IMR-90 (cell line): ENCODE data around the gene EIF3A. TPM values are rescaled to one million over a fixed set of nuclear protein-coding genes. Genes with fewer than 3 reads are reported as not detected.
A peak's percentile ranks its signal among the peaks of the same experiment; 100 is the strongest.

Experiments used
- ATAC-seq: fragments of 200-7000 bp; cut with Tn5 transposase; 2 replicates; pipeline ENCODE4 v1.9.1; 2020; ENCODE audit warnings: low read depth, mild to moderate bottlenecking, moderate library complexity
- BruUV-seq: library from RNA; stranded (reverse); fragments of 400-500 nt; replicated peaks from 2 replicates; lab custom pipeline; 2021; lab: Mats Ljungman, UMichigan
- CTCF ChIA-PET: fragments of 300-600 bp; formaldehyde crosslinking; extraction: SDS; loops from one replicate; lab custom pipeline; 2021; ENCODE audit warnings: antibody characterized with exemption; lab: Yijun Ruan, JAX
- POLR2A ChIA-PET: fragments of 300-600 bp; sonication (Branson Sonifier 250); formaldehyde crosslinking; loops from one replicate; lab custom pipeline; 2022; ENCODE audit warnings: antibody characterized with exemption; ENCODE audit not compliant: unreplicated experiment; lab: Charles Lee
- DNase-seq: peaks from one replicate; pipeline ENCODE4 v3.0.0; 2013
- H2AFZ ChIP-seq: replicated peaks from 2 replicates; pipeline ENCODE3; 2013; ENCODE audit warnings: low read length, mild to moderate bottlenecking; ENCODE audit not compliant: poor library complexity
- H2AK5ac ChIP-seq: 2 replicates; pipeline ENCODE4 v1.6.1; 2013; ENCODE audit warnings: low read depth, low read length, inconsistent platforms
- H2AK9ac ChIP-seq: replicated peaks from 2 replicates; pipeline ENCODE3; 2013; ENCODE audit warnings: mild to moderate bottlenecking, low read depth, low read length, moderate library complexity; ENCODE audit not compliant: poor library complexity
- H2BK120ac ChIP-seq: 2 replicates; pipeline ENCODE4 v1.6.1; 2013; ENCODE audit warnings: low read depth, low read length, inconsistent platforms
- H2BK15ac ChIP-seq: 3 replicates; pipeline ENCODE4 v1.6.1; 2013; ENCODE audit warnings: low read depth, low read length, inconsistent platforms
- H2BK20ac ChIP-seq: 2 replicates; pipeline ENCODE4 v1.6.1; 2013; ENCODE audit warnings: low read depth, mild to moderate bottlenecking, inconsistent platforms, low read length, moderate library complexity
- H2BK5ac ChIP-seq: 2 replicates; pipeline ENCODE4 v1.6.1; 2013; ENCODE audit warnings: mild to moderate bottlenecking, low read depth, low read length, inconsistent platforms; ENCODE audit not compliant: poor library complexity, severe bottlenecking
- H3K14ac ChIP-seq: replicated peaks from 2 replicates; pipeline ENCODE4 v1.6.1; 2013; ENCODE audit warnings: low read depth, low read length, inconsistent platforms
- H3K18ac ChIP-seq: 2 replicates; pipeline ENCODE4 v1.6.1; 2013; ENCODE audit warnings: low read depth, low read length, control low read depth
- H3K23ac ChIP-seq: 2 replicates; pipeline ENCODE4 v1.6.1; 2013; ENCODE audit warnings: low read depth, low read length, inconsistent platforms
- H3K27ac ChIP-seq: 2 replicates; pipeline ENCODE4 v1.5.1; 2013; ENCODE audit warnings: mild to moderate bottlenecking, control low read depth, low read length; ENCODE audit not compliant: insufficient read depth
- H3K27me3 ChIP-seq: 2 replicates; pipeline ENCODE4 v1.6.1; 2013; ENCODE audit warnings: low read length; ENCODE audit not compliant: control insufficient read depth, insufficient read depth
- H3K36me3 ChIP-seq: 2 replicates; pipeline ENCODE4 v1.6.1; 2013; ENCODE audit warnings: low read length, mixed read lengths; ENCODE audit not compliant: control insufficient read depth, insufficient read depth
- H3K4ac ChIP-seq: 2 replicates; pipeline ENCODE4 v1.6.1; 2013; ENCODE audit warnings: low read depth, low read length, inconsistent platforms
- H3K4me1 ChIP-seq: 2 replicates; pipeline ENCODE4 v1.6.1; 2013; ENCODE audit warnings: low read length, mixed read lengths; ENCODE audit not compliant: control insufficient read depth, insufficient read depth
- H3K4me2 ChIP-seq: 2 replicates; pipeline ENCODE4 v1.6.1; 2013; ENCODE audit warnings: low read depth, mild to moderate bottlenecking, control low read depth, low read length, moderate library complexity
- H3K4me3 ChIP-seq: 2 replicates; pipeline ENCODE4 v1.5.1; 2013; ENCODE audit warnings: low read depth, mild to moderate bottlenecking, control low read depth, low read length, moderate library complexity; ENCODE audit not compliant: insufficient read depth
- H3K56ac ChIP-seq: 2 replicates; pipeline ENCODE4 v1.6.1; 2013; ENCODE audit warnings: low read length, inconsistent platforms; ENCODE audit not compliant: insufficient read depth; ENCODE audit errors: extremely low read depth
- H3K79me1 ChIP-seq, 2 experiments: 2 replicates each; pipeline ENCODE4 v1.6.1; 2013; ENCODE audit warnings: low read length in 2 of 2, inconsistent platforms in 1 of 2, low read depth in 1 of 2
- H3K9ac ChIP-seq: 2 replicates; pipeline ENCODE4 v1.6.1; 2013; ENCODE audit warnings: low read depth, low read length, control low read depth
- H3K9me1 ChIP-seq: 2 replicates; pipeline ENCODE4 v1.6.1; 2013; ENCODE audit warnings: low read length, inconsistent platforms; ENCODE audit not compliant: insufficient read depth
- H3K9me3 ChIP-seq: 2 replicates; pipeline ENCODE4 v1.6.1; 2013; ENCODE audit warnings: low read length; ENCODE audit not compliant: control insufficient read depth, insufficient read depth
- H4K20me1 ChIP-seq: 2 replicates; pipeline ENCODE4 v1.6.1; 2013; ENCODE audit warnings: low read length, inconsistent platforms; ENCODE audit not compliant: insufficient read depth
- H4K5ac ChIP-seq: 2 replicates; pipeline ENCODE4 v1.6.1; 2013; ENCODE audit warnings: mild to moderate bottlenecking, low read depth, low read length, control low read depth
- H4K8ac ChIP-seq, 2 experiments: 2 replicates each; pipeline ENCODE4 v1.6.1; 2013; ENCODE audit warnings: low read depth in 2 of 2, low read length in 2 of 2, control low read depth in 1 of 2, inconsistent platforms in 1 of 2
- H4K91ac ChIP-seq: 2 replicates; pipeline ENCODE4 v1.6.1; 2013; ENCODE audit warnings: low read depth, low read length, inconsistent platforms; ENCODE audit not compliant: insufficient read depth
- MAZ ChIP-seq: IDR thresholded peaks from 2 replicates; pipeline ENCODE4 v1.6.1; 2012; ENCODE audit warnings: low read depth, mild to moderate bottlenecking, low read length, improper control_type of control experiment, moderate library complexity, borderline replicate concordance
- USF2 ChIP-seq: fragments of 150-350 bp; IDR thresholded peaks from 2 replicates; pipeline ENCODE4 v1.6.1; 2017; ENCODE audit warnings: mild to moderate bottlenecking, antibody characterized with exemption, low read length, low read depth
- WGBS, 2 experiments: methylation state at CpG; one replicate each; pipeline versions ENCODE4 v1.1.5 to v1.1.7; 2013; ENCODE audit warnings: missing lambda C conversion rate in 2 of 2; ENCODE audit not compliant: insufficient read length in 1 of 2; ENCODE audit errors: extremely low coverage in 2 of 2; 5-methylcytosine and 5-hydroxymethylcytosine counted together
- dilution Hi-C: fragments of 300-500 bp; cut with HindIII; formaldehyde crosslinking; loops from one replicate; pipeline ENCODE4 v1.14.3; 2018; ENCODE audit warnings: low sequenced_read_pairs; ENCODE audit not compliant: unreplicated experiment
- in situ Hi-C: fragments of 300-500 bp; cut with MboI; formaldehyde crosslinking; loops from 3 replicates; pipeline ENCODE4 v1.14.3; 2019; ENCODE audit warnings: low sequenced_read_pairs, inconsistent platforms, mixed read lengths
- intact Hi-C: fragments of 100-400 bp; cut with micrococcal nuclease; formaldehyde crosslinking; loops from 2 replicates; pipeline ENCODE4 v1.10.0; 2022
- polyA plus RNA-seq, 3 experiments: library from polyadenylated mRNA; depleted of rRNA; stranded (reverse); fragments of >200 nt; gene quantifications; 2 replicates each; pipeline ENCODE4 v1.2.3, GENCODE V29; 2012; ENCODE audit warnings: low replicate concordance in 1 of 3
- total RNA-seq: library from RNA; depleted of rRNA; stranded (reverse); fragments of >200 nt; gene quantifications from 2 replicates; pipeline ENCODE4 v1.2.3, GENCODE V29; 2012

EIF3A gene
- total and polyA plus RNA-seq, 2 of the 4 experiments (the other 2 are of a cell fraction) = 49.6 to 145 TPM

- intact Hi-C loops = loop anchor here (10.0 kb wide), 1 partner anchor 301 kb away; no protein-coding TSS in a partner anchor
- ChIA-PET CTCF (interaction anchor here (0.8 kb wide), 1 partner anchor 19 kb away, joined by 3 read pairs; no protein-coding TSS in a partner anchor), POLR2A (interaction anchor here (0.5 kb wide), 1 partner anchor 571 kb away, joined by 3 read pairs; no protein-coding TSS in a partner anchor)
- Histone ChIP-seq H2BK20ac (no peak overlapping the region), H2AK9ac (peak overlapping the region; percentile 33), H4K91ac (no peak overlapping the region), H2BK5ac (no peak overlapping the region), H3K9me1 (peaks cover 10% of the 10 kb centered on the region; the same call in 1 of the 2 replicates), H3K9ac (no peak overlapping the region), H4K20me1 (peaks cover 18% of the 10 kb centered on the region), H3K4me3 (no peak overlapping the region), H3K27me3 (peaks cover 12% of the 10 kb centered on the region), H3K56ac (no peak overlapping the region), H3K4me2 (no peak overlapping the region), H3K23ac (no peak overlapping the region), H2BK120ac (no peak overlapping the region), H3K9me3 (no peaks in the 10 kb centered on the region), H4K5ac (no peak overlapping the region), H3K79me1 (no peaks in the 10 kb centered on the region), H3K36me3 (no peaks in the 10 kb centered on the region), H3K4ac (0 out of 2 replicates have a peak overlapping the region, but pooled peaks have one; percentile 13), H3K18ac (no peak overlapping the region), H2AK5ac (peak overlapping the region; percentile 57; the same call in 1 of the 2 replicates), H3K4me1 (peaks cover 17% of the 10 kb centered on the region), H4K8ac (no peak overlapping the region), H2AFZ (peak overlapping the region; percentile 26), H3K27ac (no peak overlapping the region), H3K14ac (no peak overlapping the region), H2BK15ac (no peak overlapping the region; the same call in 2 of the 3 replicates)
- TF ChIP-seq MAZ (no peak), USF2 (no peak)
- dilution Hi-C loops = no loop called here
- 80% methylated on average over 1 of the region's 7 CpGs; no CpG with 5 or more reads in 1 of the 2 experiments for WGBS, 2 experiments
- BruUV-seq = no TSS peak
- DNase-seq (peak; percentile 64), ATAC-seq (no peak)
- in situ Hi-C loops = loop anchor here (10.0 kb wide), 1 partner anchor 271 kb away; the partner anchor contains the start of gene CACUL1
Observed at GRCh38 chr10:119025336-119025735, 55.3 kb downstream of the EIF3A start.
